ENCODE data around the gene FOXO3. TPM values are rescaled to one million over a fixed set of nuclear protein-coding genes. Genes with fewer than 3 reads are reported as not detected.

Gene FOXO3
- total and polyA plus RNA-seq, 2 donors (not counting 3 experiments of a cell fraction or from before 2014, with no cell fraction given) = 14.4 to 16.9 TPM

DNA sequence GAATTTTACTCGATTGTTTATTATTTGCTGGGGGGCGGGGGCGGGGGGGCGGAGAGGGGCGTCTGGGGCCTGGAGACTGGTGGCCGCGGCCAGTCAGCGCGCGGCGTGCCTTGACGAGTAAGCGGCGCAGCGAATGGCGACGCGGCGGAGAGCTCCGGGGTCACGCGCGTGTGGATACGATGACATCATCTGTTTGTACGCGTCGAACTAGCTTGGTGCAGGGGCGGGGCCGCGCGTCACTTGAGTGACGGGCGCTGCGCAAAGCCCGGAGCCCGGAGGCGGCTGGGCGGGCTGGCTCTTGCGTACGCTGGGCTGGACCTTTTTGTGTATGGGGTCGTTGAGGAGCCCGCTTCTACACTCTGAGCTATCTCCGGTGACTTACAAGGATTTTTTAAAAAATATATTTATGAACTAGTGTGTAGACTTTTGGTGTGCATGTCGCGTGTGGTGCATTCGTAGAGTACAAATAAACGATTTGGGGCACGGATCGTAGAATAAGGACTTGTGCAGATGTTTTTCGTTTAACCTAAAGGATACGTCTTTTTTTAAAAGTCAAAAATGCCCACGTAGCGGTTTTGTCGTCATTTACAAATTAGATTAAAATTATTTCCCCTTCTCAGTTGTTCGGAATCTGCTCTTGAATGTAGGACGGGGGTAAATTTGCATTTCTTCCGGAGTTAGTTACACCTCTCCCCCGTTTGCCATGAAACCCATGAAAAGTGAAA, 2.2 kb upstream of the FOXO3 start:
- H3K27ac ChIP-seq (ENCODE audit: insufficient read depth, low read depth, low read length) = peak overlapping the region; percentile 93
- no peaks in the 10 kb centered on the region for H4K20me1 ChIP-seq (replicated peaks; ENCODE audit: control insufficient read depth, extremely low read depth, insufficient read depth, low read length)
- peak overlapping the region; percentile 97 for H2AFZ ChIP-seq (ENCODE audit: low read depth, low read length)
- TF ChIP-seq, protein P1, sequence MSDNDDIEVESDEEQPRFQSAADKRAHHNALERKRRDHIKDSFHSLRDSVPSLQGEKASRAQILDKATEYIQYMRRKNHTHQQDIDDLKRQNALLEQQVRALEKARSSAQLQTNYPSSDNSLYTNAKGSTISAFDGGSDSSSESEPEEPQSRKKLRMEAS (IDR thresholded peaks at IDR 0.05; ENCODE audit: insufficient read depth, insufficient read length) = peak; percentile 42
- no peak for TF ChIP-seq EZH2 (IDR thresholded peaks at IDR 0.05; ENCODE audit: borderline replicate concordance, low read depth, low read length, severe bottlenecking)
- TF ChIP-seq JUN (IDR thresholded peaks at IDR 0.05; ENCODE audit: borderline replicate concordance, insufficient read depth, insufficient read length, low read depth) = peak; percentile 88
- peak; percentile 34 for TF ChIP-seq FOS (IDR thresholded peaks at IDR 0.05; ENCODE audit: borderline replicate concordance, insufficient read depth, low read length)
- TF ChIP-seq POLR2AphosphoS5 (IDR thresholded peaks at IDR 0.05; ENCODE audit: insufficient read depth, low read depth, low read length) = peak; percentile 69
- no peak for TF ChIP-seq CTCF (IDR thresholded peaks at IDR 0.05; ENCODE audit: extremely low read depth in 1 of 2, insufficient read depth in 1 of 2, low read depth in 1 of 2, low read length in 2 of 2)
- TF ChIP-seq GATA2 (IDR thresholded peaks at IDR 0.05; ENCODE audit: insufficient read depth, insufficient read length, low read depth, low read length) = no peak
- no peak for TF ChIP-seq POLR2A (IDR thresholded peaks at IDR 0.05; ENCODE audit: low read depth, low read length)
- TF ChIP-seq MYC (IDR thresholded peaks at IDR 0.05; ENCODE audit: low read depth, low read length) = peak; percentile 41
- ChIA-PET POLR2A (interaction anchor here (0.6 to 0.8 kb wide), 2 partner anchors 262 to 536 kb away, joined by 3 to 4 read pairs; partner anchors contain the start of gene SESN1), CTCF (interaction anchor here (0.5 to 6.9 kb wide), 15 partner anchors 14 to 536 kb away, joined by 3 to 38 read pairs (median 4); partner anchors contain the start of genes ARMC2 and SESN1)
- H3K4me3 ChIP-seq (replicated peaks in 1 of 3; ENCODE audit: insufficient read depth in 1 of 3, low read depth in 1 of 3, low read length in 3 of 3) = peak overlapping the region; percentile 89 to 94 (median 92)
- H3K9me1 ChIP-seq (replicated peaks; ENCODE audit: control insufficient read depth, extremely low read depth, insufficient read depth, low read length) = no peaks in the 10 kb centered on the region
- dilution Hi-C loops (cut with MboI; ENCODE audit: extremely low pct_ligation_motif_present, low sequenced_read_pairs) = no loop called here
- H3K9me3 ChIP-seq (replicated peaks; ENCODE audit: control insufficient read depth, insufficient read depth, low read length) = no peaks in the 10 kb centered on the region
- FAIRE-seq (peak; percentile 88), DNase-seq (ENCODE audit: low read depth, low spot score) (peak; percentile 99)
- intact Hi-C loops (cut with micrococcal nuclease) = loop anchor here (1.0 to 5.0 kb wide), 8 partner anchors 16 to 824 kb away; partner anchors contain the start of genes CD164 and SESN1
- BruUV-seq (replicated peaks) = no TSS peak
- peak overlapping the region; percentile 89 for H3K9ac ChIP-seq (replicated peaks; ENCODE audit: extremely low read depth, insufficient read depth, low read length)
- peaks cover 2% of the 10 kb centered on the region for H3K79me2 ChIP-seq (ENCODE audit: control insufficient read depth, insufficient read depth, low read length)
- peaks cover 22% of the 10 kb centered on the region for H3K4me1 ChIP-seq (ENCODE audit: control insufficient read depth, extremely low read depth, insufficient read depth, low read length)
- peak overlapping the region; percentile 99 for H3K4me2 ChIP-seq (ENCODE audit: insufficient read depth, low read length)
- H3K27me3 ChIP-seq (ENCODE audit: control insufficient read depth in 2 of 2, insufficient read depth in 2 of 2, low read length in 2 of 2) = peaks cover 3 to 4% of the 10 kb centered on the region in 2 experiments
- no peaks in the 10 kb centered on the region for H3K36me3 ChIP-seq (ENCODE audit: control insufficient read depth in 2 of 2, extremely low read depth in 1 of 2, insufficient read depth in 2 of 2, low read length in 2 of 2)
